Natural killer cell (primary cell): ENCODE results near the gene TSPAN1. TPM values are rescaled to one million over a fixed set of nuclear protein-coding genes. Genes with fewer than 3 reads are reported as not detected.
A peak's percentile ranks its signal among the peaks of the same experiment; 100 is the strongest.
"Not testable (repeated sequence)": the region's sequence is repeated elsewhere in the genome, so short reads cannot be mapped to it uniquely, and the experiment has no call there.

Experiments
- ATAC-seq, 3 donors: fragments of 150-1000 bp in 2 of 3; fragments of 200-7000 bp in 1 of 3; cut with Tn5 transposase; 1 replicate in 1 of 3; 2 replicates in 2 of 3; pipeline ENCODE4 v1.10.0; 2021; ENCODE audit warnings: mild to moderate bottlenecking in 2 of 3, moderate library complexity in 2 of 3
- DNase-seq, 2 donors: peaks; one replicate each; pipeline versions ENCODE4 v3.0.0 to v3.0.0-alpha.2; 2013 to 2021; ENCODE audit warnings: mixed read lengths in 1 of 2
- H3K27ac ChIP-seq: one replicate; pipeline ENCODE4 v1.5.1; 2013; ENCODE audit warnings: mild to moderate bottlenecking, low read length
- H3K27me3 ChIP-seq: one replicate; pipeline ENCODE4 v1.6.1; 2013; ENCODE audit warnings: low read length; ENCODE audit not compliant: control insufficient read depth, insufficient read depth
- H3K36me3 ChIP-seq: one replicate; pipeline ENCODE4 v1.6.1; 2013; ENCODE audit warnings: low read length; ENCODE audit not compliant: control insufficient read depth, insufficient read depth
- H3K4me1 ChIP-seq: one replicate; pipeline ENCODE4 v1.6.1; 2013; ENCODE audit warnings: low read length; ENCODE audit not compliant: control insufficient read depth, insufficient read depth
- H3K4me3 ChIP-seq: one replicate; pipeline ENCODE4 v1.5.1; 2013; ENCODE audit warnings: low read length
- H3K9me3 ChIP-seq: one replicate; pipeline ENCODE4 v1.6.1; 2013; ENCODE audit warnings: low read length; ENCODE audit not compliant: control insufficient read depth, insufficient read depth
- H3K27ac Mint-ChIP-seq, 2 donors: one replicate each; pipeline ENCODE4 v1.8.0; 2022; ENCODE audit warnings: mild to moderate bottlenecking in 2 of 2, mixed read lengths in 2 of 2, moderate library complexity in 1 of 2
- H3K27me3 Mint-ChIP-seq, 2 donors: one replicate each; pipeline ENCODE4 v1.8.0; 2022; ENCODE audit warnings: low read depth in 2 of 2, mixed read lengths in 2 of 2
- H3K36me3 Mint-ChIP-seq: one replicate; pipeline ENCODE4 v1.8.0; 2022; ENCODE audit warnings: mixed read lengths
- H3K4me1 Mint-ChIP-seq, 2 donors: one replicate each; pipeline ENCODE4 v1.8.0; 2022; ENCODE audit warnings: mixed read lengths in 2 of 2
- H3K4me3 Mint-ChIP-seq: one replicate; pipeline ENCODE4 v1.8.0; 2022; ENCODE audit warnings: mild to moderate bottlenecking, moderate library complexity, mixed read lengths
- H3K9me3 Mint-ChIP-seq, 2 donors: one replicate each; pipeline ENCODE4 v1.8.0; 2022; ENCODE audit warnings: mixed read lengths in 2 of 2
- WGBS: methylation state at CpG from one replicate; pipeline ENCODE4 v1.1.7; 2013; ENCODE audit warnings: missing lambda C conversion rate; ENCODE audit not compliant: insufficient coverage; 5-methylcytosine and 5-hydroxymethylcytosine counted together
- intact Hi-C: fragments of 100-400 bp; cut with micrococcal nuclease; formaldehyde crosslinking; loops from one replicate; pipeline ENCODE4 v1.14.2; 2022
- total RNA-seq, 4 donors: library from RNA; stranded (reverse); fragments of 120-200 nt in 1 of 4; gene quantifications; one replicate each; pipeline versions ENCODE4 v1.2.3 to v1.2.4, GENCODE V29; 2013 to 2022
- TF ChIP-seq, protein P1 (sequence below): fragments of 200-600 bp; IDR thresholded peaks from one replicate; pipeline ENCODE4 v1.8.0; 2022; ENCODE audit warnings: antibody characterized with exemption

The TSPAN1 gene
- total RNA-seq, 3 donors from 2014 or later (not counting 1 experiment from before 2014, with no cell fraction given), result not detected

DNA sequence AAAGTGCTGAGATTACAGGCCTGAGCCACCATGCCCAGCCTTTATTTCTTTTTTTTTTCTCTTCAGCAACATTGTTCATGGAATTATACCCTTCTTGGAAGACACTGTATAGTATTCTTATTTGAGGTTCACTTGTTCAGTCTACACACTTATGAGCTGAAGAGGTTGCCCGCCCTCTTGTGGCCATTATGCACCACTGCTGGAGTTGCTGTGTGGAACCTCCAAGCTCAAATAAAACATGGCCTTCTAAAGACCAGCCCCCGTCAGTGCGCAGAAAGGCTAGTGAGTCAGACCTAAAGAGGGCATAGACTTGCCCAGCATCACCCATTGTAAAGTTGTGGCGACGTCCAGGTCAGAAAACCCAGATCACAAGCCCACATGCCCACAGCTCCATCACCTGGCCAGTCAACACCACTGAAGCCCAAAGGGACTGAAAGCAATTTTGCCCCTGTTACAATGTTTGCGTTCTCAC, 48.6 kb downstream of the TSPAN1 start:
- no peak overlapping the region for H3K4me3 ChIP-seq
- no peak overlapping the region for H3K27ac Mint-ChIP-seq
- no peaks in the 10 kb centered on the region for H3K9me3 Mint-ChIP-seq
- DNase-seq (peak; percentile 37 to 84), ATAC-seq (peak; percentile 90 to 99 (median 97))
- no peaks in the 10 kb centered on the region for H3K36me3 ChIP-seq
- no peak overlapping the region for H3K4me3 Mint-ChIP-seq
- no peaks in the 10 kb centered on the region for H3K36me3 Mint-ChIP-seq
- WGBS, result 14% methylated on average over 6 of the region's 6 CpGs
- H3K9me3 ChIP-seq, result no peaks in the 10 kb centered on the region
- no peak overlapping the region for H3K27ac ChIP-seq
- TF ChIP-seq, protein P1, sequence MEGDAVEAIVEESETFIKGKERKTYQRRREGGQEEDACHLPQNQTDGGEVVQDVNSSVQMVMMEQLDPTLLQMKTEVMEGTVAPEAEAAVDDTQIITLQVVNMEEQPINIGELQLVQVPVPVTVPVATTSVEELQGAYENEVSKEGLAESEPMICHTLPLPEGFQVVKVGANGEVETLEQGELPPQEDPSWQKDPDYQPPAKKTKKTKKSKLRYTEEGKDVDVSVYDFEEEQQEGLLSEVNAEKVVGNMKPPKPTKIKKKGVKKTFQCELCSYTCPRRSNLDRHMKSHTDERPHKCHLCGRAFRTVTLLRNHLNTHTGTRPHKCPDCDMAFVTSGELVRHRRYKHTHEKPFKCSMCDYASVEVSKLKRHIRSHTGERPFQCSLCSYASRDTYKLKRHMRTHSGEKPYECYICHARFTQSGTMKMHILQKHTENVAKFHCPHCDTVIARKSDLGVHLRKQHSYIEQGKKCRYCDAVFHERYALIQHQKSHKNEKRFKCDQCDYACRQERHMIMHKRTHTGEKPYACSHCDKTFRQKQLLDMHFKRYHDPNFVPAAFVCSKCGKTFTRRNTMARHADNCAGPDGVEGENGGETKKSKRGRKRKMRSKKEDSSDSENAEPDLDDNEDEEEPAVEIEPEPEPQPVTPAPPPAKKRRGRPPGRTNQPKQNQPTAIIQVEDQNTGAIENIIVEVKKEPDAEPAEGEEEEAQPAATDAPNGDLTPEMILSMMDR, result peak; percentile 87
- H3K27me3 ChIP-seq, result no peaks in the 10 kb centered on the region
- no peaks in the 10 kb centered on the region for H3K27me3 Mint-ChIP-seq
- intact Hi-C loops, result loop anchor here (1.0 to 2.0 kb wide), 2 partner anchors 45 to 186 kb away; no protein-coding TSS in a partner anchor
- peaks cover 0 to 5% of the 10 kb centered on the region in 2 donors for H3K4me1 Mint-ChIP-seq
- peaks cover 3% of the 10 kb centered on the region for H3K4me1 ChIP-seq

DNA sequence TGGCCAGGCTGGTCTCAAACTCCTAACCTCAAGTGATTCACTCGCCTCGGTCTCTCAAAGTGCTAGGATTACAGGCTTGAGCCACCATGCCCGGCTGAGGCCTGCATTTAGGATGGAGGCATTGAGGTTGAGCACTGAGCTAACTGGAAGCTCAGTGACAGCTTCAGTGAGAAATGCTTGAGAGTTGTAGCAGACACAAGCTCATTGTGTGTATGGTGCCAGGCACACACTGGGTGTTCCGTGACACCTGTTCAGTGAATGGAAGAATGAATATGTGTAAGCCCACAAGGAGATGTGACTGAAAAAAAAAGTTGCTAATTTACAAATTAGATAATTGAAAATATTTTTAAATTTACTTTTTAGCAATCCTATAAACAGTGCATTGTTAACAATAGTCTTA, 50.1 kb downstream of the TSPAN1 start:
- Mint-ChIP-seq H3K9me3 (no peaks in the 10 kb centered on the region), H3K27ac (no peak overlapping the region), H3K4me3 (no peak overlapping the region), H3K27me3 (no peaks in the 10 kb centered on the region), H3K4me1 (peaks cover 0 to 5% of the 10 kb centered on the region in 2 donors), H3K36me3 (no peaks in the 10 kb centered on the region)
- Histone ChIP-seq H3K36me3 (no peaks in the 10 kb centered on the region), H3K27me3 (no peaks in the 10 kb centered on the region), H3K4me3 (no peak overlapping the region), H3K27ac (no peak overlapping the region), H3K9me3 (no peaks in the 10 kb centered on the region), H3K4me1 (peaks cover 3% of the 10 kb centered on the region)
- TF ChIP-seq, protein P1, result no peak
- no peak for ATAC-seq
- no peak for DNase-seq
- intact Hi-C loops, result no loop called here
- 91% methylated on average over 4 of the region's 4 CpGs for WGBS

DNA sequence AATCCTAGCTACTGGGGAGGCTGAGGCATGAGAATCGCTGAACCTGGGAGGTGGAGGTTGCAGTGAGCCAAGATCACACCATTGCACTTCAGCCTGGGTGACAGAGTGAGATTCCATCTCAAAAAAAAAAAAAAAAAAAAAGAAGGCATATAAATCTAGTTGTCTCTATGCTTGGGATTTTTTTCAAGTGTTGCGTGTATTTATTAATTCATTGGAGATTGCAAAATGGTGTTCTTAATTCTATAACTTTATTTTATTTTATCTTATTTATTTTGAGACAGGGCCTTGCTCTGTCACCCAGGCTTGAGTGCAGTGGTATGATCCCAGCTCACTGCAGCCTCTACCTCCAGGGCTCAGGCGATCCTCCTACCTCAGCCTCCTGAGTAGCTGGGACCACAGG, 56.3 kb downstream of the TSPAN1 start:
- H3K27me3 ChIP-seq, H3K27me3 Mint-ChIP-seq, DNase-seq, H3K27ac Mint-ChIP-seq, H3K4me3 Mint-ChIP-seq, H3K27ac ChIP-seq, H3K9me3 Mint-ChIP-seq, H3K4me1 Mint-ChIP-seq, intact Hi-C loops, H3K4me1 ChIP-seq, H3K4me3 ChIP-seq, ATAC-seq, H3K36me3 ChIP-seq, H3K9me3 ChIP-seq, H3K36me3 Mint-ChIP-seq: not testable (repeated sequence)
- 91% methylated on average over 2 of the region's 3 CpGs for WGBS

Other genes with a start within 250 kb of the TSPAN1 start
- 1 to 10 TPM; 5.2 to 6.2 (median 5.4) TPM for gene PIK3R3, start 42.5 kb upstream of the TSPAN1 start, total RNA-seq
- gene P3R3URF, start 1.4 kb downstream of the TSPAN1 start, total RNA-seq, result not detected
- gene POMGNT1, start 23.3 kb downstream of the TSPAN1 start, total RNA-seq, result 10 to 100 TPM; 35.8 to 51.3 (median 47.0) TPM
- not detected for gene LURAP1, start 28.2 kb downstream of the TSPAN1 start, total RNA-seq
- gene RAD54L, start 72.7 kb downstream of the TSPAN1 start, total RNA-seq, result 1 to 10 TPM; 1.8 to 2.3 (median 1.8) TPM
- gene LRRC41, start 128.5 kb downstream of the TSPAN1 start, total RNA-seq, result 10 to 100 TPM; 35.0 to 43.9 (median 35.8) TPM
- 100 to 1,000 TPM in 2 of 3 donors, 10 to 100 TPM in 1; 91.1 to 120 (median 107) TPM for gene UQCRH, start 128.6 kb downstream of the TSPAN1 start, total RNA-seq
- 10 to 100 TPM; 25.9 to 41.0 (median 36.3) TPM for gene NSUN4, start 165.7 kb downstream of the TSPAN1 start, total RNA-seq
- 1 to 10 TPM; 4.7 to 10.0 (median 7.9) TPM for gene FAAH, start 219.2 kb downstream of the TSPAN1 start, total RNA-seq